Middle frontal gyrus (tissue), 1 donor: ENCODE data around the gene APC.

ENCODE experiments used
- DNase-seq: peaks from one replicate; pipeline ENCODE4 v3.0.0-alpha.2; 2015; ENCODE audit warnings: low spot score; ENCODE audit errors: extremely low spot score

APC gene

DNA sequence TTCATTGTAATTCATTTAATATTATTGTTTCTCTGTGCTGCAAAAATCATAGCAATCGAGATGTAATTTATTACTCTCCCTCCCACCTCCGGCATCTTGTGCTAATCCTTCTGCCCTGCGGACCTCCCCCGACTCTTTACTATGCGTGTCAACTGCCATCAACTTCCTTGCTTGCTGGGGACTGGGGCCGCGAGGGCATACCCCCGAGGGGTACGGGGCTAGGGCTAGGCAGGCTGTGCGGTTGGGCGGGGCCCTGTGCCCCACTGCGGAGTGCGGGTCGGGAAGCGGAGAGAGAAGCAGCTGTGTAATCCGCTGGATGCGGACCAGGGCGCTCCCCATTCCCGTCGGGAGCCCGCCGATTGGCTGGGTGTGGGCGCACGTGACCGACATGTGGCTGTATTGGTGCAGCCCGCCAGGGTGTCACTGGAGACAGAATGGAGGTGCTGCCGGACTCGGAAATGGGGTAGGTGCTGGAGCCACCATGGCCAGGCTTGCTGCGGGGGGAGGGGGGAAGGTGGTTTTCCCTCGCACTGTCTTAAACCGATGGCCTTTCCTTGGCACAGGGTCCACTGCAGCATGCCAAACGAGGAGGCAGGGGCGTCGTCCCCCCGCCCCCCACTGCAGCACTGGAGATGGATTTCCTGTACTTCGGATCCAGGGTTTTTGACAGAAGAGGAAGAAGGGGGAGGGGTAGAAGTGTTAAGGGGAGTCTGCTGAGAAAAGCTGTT, at the start of gene APC:
APC (plus strand) TSS at position 423 of the 728 bp plus-strand sequence. CDS start 17,006 bp downstream, outside the sequence.
- peak; percentile 93 for DNase-seq

DNA sequence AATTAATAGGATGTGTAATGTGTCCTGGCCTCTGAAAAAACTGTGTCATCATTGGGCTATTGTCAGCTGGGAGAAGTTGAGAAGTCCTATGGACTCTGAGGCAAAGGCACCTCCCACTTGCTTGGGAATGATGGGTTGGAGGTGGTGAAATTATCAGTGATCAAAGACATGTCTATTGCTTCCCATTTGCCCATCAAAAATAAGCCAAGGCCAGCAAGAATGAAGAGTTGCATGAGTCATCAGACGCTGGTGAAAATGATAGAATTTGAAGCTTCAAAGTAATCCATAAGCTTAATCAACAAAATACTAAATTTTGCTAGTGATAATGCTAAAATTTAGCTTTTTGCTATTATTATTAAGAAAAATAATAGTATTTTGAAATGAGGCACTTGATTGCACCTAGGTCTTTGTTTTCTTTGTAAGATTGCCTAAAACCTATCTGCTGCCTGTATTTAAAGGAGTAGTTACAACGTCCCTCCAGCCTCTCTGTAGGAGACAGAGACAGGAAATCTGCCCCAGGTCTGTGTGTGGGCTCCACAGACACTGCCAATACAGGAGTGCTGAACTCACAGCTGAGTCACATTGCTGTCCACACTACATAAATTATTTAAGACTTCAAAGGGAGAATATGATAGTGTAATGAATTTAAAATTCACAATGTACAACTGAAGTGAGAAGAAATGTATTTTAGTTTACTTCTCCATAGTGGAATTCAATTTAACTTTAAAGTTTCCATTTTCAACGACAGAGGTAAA, 48.4 kb upstream of the APC start:
- no peak for DNase-seq

DNA sequence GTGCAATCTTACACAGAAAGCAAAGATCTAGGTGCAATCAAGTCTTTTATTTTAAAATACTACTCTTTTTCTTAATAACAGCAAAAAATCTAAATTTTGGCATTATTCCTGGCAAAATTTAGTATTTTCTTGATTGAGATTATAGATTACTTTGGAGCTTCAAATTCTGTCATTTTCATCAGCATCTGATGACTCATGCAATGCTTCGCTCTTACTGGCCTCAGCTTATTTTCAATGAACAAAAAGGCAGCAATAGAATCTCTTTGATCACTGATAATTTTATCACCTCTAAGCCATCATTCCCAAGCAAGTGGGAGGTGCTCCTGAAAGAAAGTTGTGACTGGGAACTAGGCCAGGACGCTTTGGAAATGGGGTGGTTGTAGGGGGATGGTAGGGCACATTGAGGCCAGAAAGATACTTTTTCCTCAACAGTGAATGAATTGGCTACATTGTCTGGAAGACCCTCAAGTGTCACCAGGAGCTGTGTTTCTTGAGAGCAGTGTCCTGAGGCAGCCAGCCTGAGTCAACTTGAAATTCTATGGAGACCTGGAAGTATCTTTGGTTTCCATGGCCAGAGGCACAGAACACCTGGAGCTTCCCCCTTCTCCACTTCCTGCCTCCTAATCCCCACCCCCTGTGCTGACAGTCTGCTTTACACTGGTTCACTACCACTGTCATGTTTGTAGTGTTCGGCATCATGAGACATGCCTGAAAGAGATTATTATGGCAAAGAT, 46.9 kb upstream of the APC start:
- DNase-seq = no peak

DNA sequence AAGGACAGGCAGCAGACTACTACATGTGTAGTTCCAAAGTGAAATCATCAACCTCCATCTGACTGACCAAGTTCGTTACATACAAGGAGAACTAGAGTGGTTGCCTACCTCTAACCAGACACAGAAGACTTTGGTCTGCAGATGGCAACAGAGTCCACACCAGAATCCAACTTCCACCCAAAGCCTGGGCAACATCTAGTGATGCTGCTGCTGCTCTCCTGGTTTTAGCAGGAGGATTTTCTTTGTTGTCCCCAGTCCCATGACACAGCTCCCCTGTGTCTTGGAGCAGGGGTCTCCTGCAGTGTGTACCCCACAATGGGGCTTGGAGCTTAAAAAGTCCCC, 46.4 kb upstream of the APC start:
- no peak for DNase-seq

- no peak for DNase-seq
These were observed 45.9 kb upstream of the APC start for GRCh38 chr5:112691758-112692157.

- no peak for DNase-seq
These were observed 45.2 kb upstream of the APC start for GRCh38 chr5:112692472-112692871.

DNA sequence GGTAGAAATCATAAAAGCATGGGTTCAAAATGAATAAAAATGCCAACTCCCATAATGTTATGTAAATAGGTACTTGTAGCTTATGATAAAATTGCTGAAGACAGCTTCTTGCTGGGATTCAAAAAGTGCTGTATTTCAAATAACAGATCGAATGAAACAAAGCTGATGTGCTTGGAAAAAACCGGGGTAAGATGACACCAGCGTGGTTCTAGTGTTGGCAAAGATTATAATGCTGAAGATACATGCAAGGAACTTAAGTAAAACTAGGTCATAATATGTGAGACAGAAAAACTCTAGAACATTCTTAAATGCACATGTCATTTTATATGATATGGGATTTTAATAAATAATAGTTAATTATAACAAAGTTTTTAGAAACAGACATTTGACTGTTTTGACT, 44.4 kb upstream of the APC start:
- no peak for DNase-seq

DNA sequence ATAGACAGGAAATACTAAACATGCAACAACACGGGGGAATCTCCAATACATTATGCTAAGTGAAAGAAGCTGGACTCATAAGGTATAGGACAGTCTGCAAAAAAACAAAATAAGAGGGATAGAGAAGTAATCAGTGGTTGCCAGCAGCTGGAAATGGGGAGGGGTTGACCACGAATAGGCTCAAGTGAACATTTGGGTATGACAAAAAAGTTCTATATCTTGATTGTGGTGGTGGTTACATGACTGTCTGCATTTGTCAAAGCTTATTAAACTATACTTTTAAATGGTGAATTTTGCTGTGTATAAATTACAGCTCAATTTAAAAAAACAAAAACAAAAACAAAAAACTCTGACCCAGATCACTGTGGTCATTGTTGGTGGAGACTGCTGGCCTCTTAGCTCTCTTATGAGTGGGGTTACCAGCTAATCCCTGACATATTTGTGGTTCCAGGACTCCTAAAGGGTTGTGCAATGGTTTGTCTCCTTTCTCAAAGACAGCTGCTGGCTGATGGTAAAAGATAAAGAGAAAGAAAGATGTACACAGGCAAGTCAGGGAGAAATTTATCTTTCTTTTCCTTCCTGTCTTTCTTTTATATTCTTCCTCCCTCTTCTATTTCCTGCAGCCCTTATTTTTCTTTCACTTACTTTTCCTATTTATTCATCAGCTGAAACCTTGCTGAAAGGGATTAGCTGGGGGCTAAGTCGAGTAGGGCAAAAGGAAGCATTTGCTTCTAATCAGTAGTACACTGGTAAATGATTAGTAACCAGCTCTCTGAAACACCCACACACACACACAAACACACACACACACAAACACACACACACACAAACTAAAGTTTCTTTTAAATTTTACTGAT, 42.6 kb upstream of the APC start:
- no peak for DNase-seq

GRCh38 chr5:112696786-112697185, 40.9 kb upstream of the APC start:
- DNase-seq = no peak

DNA sequence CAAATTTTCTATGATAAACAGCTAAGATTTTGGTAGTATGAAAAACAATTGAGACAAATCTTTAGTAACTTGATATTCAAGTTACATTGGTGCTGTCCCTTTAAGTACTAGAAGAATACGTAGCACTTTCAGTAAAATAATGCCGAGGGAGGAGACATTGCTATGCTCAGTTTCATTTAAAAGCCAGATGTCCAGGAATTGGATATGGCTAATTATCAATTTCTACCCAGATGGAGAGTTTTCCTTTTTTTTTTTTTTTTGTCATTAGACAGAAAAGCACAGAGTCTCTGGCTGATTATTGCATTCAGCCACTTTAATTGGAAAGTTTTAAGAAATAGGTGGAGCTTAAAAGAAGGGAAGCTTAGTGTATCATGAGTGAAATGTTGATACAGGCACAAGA, 40.4 kb upstream of the APC start:
- no peak for DNase-seq

DNA sequence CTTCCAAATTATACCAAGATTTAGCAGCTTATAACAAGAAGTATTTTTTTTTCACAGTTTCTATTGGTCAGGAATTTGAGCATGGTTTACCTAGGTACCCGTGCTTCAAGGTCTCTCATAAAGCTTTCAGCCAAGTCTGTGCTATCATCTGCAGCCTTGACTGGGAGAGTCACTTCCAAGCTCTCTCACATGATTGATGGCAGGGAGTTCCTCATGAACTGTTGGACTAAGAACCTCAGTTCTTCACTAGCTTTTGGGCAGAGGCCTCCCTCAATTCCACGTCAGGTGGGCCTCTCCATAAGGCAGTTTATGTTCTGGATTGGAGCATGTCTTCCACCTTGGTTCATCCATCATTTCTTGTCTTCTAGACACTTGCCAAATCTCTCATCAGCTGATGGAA, 39.9 kb upstream of the APC start:
- DNase-seq = no peak

- no peak for DNase-seq
These were observed 33.5 kb upstream of the APC start for GRCh38 chr5:112703866-112704820.

- no peak for DNase-seq
These were observed 31.2 kb upstream of the APC start for GRCh38 chr5:112706446-112707016.

DNA sequence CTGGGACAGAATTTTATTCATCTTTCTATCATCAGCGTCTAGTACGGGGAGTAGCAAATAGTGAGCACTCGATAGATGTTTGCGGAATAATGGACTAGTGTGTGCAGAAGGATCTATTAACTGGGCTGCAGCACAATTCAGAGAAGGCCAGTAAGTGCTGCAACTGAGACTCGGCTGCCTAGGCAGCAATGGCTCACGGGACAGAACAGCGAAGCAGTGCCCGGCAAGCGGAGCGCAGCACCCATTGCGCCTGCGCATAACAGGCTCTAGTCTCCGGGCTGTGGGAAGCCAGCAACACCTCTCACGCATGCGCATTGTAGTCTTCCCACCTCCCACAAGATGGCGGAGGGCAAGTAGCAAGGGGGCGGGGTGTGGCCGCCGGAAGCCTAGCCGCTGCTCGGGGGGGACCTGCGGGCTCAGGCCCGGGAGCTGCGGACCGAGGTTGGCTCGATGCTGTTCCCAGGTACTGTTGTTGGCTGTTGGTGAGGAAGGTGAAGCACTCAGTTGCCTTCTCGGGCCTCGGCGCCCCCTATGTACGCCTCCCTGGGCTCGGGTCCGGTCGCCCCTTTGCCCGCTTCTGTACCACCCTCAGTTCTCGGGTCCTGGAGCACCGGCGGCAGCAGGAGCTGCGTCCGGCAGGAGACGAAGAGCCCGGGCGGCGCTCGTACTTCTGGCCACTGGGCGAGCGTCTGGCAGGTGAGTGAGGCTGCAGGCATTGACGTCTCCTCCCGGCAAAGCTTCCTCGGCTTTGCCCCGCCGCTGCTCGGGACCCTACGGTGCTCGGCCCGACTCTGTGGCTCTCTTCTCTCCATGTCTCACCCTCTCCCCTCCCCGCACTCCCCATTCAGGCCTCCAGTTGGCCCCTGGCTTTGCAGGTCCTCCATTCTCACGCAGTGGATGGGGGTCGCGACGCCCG, 30.2 kb upstream of the APC start:
- peak; percentile 97 for DNase-seq

DNA sequence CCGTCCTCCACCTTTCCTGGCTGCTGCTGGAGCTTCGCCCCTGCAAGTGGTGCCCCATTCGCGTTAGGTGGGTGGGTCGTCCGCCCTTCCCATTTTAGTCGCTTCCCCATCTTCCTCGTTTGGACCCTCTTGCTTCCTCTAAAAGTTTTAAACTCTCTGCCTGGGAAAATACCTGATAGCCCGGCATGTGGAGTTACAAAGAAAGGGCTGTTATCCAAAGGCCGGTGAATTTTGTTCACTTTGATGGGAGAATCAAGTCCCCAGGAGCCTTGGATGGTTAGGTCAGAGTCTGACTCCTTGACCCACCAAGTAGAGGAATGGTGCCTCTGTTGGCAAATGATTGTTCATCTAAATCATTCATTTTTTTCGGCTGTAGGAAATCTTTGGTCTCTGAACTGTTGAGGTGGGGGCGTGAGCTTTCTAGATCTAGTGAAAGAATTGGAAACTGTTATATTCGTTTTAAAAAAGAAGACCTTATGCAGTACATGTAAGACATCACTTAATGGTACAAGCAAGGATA, 29.5 kb upstream of the APC start:
- no peak for DNase-seq

DNA sequence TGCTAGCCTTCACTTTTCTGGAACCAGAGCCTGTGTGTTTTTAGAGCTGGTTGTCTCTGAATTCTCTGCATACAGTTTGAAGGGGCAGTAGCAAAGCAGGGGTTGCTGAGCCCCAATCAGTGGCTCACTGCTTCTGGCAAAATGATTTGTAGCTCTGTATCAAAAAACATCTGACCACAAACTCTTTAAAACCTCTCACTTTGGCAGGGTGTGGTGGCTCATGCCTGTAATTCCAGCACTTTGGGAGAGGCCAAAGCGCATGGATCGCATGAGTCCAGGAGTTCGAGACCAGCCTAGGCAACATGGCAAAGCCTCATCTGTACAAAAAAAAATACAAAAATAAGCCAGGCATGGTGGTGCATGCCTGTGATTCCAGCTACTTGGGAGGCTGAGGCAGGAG, 28.3 kb upstream of the APC start:
- no peak for DNase-seq

DNA sequence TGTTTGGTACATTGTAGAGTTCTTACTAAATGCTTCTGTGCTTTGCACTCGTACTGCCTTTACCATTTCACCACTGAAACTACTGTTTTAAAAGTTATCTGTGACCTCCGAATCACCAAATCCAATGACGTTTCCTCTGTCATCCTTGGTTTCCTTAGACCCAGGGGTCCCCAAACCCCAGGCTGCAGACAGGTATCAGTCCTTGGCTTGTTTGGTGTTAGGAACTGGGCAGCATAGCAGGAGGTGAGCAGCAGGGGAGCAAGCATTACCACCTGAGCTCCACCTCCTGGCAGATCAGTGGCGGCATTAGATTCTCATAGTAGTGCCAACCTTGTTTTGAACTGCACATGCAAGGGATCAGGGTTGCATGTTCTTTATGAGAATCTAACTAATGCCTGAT, 26.8 kb upstream of the APC start:
- DNase-seq = no peak

DNA sequence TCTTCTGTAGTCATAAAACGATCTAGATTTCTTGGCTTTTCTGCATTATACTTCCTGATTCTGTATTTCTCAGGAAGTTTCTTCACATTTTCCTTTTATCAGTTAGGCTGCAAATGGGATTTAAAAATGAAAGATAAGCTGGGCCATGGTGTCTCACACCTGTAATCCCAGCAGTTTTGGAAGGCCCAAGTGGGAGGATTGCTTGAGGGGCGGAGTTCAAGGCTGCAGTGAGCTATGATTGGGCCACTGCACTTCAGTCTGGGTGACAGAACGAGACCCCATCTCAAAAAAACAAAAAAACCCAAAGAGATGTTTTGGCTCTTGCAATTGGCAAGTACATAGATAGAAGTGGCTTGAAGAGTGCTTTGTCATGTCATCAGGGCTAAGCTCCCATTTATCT, 26.2 kb upstream of the APC start:
- no peak for DNase-seq

- DNase-seq = no peak
These were observed 24.5 kb upstream of the APC start for GRCh38 chr5:112713206-112713605.
